ENCODE data around the gene ADSS1. TPM values are rescaled to one million over a fixed set of nuclear protein-coding genes. Genes with fewer than 3 reads are reported as not detected.

The ADSS1 gene
- 1.4 and 2.3 TPM in 2 replicates for total RNA-seq

GRCh38 chr14:104723651-104724406 is at the start of gene ADSS1:
TSS of gene ADSS1 (plus strand) at chr14:104724229. CDS start at chr14:104724271, 42 bp downstream.

GRCh38 chr14:104689109-104689880 is 34.7 kb upstream of the ADSS1 start, which contains the start of gene INF2:
TSS of gene INF2 (plus strand) at chr14:104689618. CDS start at chr14:104701366, 11,748 bp downstream.

GRCh38 chr14:104752735-104753527 is 28.9 kb downstream of the ADSS1 start, which contains the start of gene SIVA1:
TSS of gene SIVA1 (plus strand) at chr14:104753147. CDS start at chr14:104753202, 55 bp downstream.

GRCh38 chr14:104794993-104795780 is 71.2 kb downstream of the ADSS1 start, which contains the start of gene AKT1:
TSS of gene AKT1 (minus strand) at chr14:104795748. CDS start at chr14:104792643, 3,105 bp downstream.

Small RNAs within 50 kb of the gene (small RNA-seq; reads per million reads assigned to genes)
- not detected for gene MIR4710

Other genes starting within 250 kb of the ADSS1 start
- not detected in 2 replicates for gene C14orf180, start 144.5 kb upstream of the ADSS1 start, total RNA-seq
- 0.65 TPM in 1 of 2 replicates, not detected in the other for gene TMEM179, start 119.5 kb upstream of the ADSS1 start, total RNA-seq
- 78.1 and 80.2 TPM in 2 replicates for gene INF2, start 34.6 kb upstream of the ADSS1 start, total RNA-seq
- gene SIVA1, start 28.9 kb downstream of the ADSS1 start, total RNA-seq: 106 and 117 TPM in 2 replicates
- gene AKT1, start 71.5 kb downstream of the ADSS1 start, total RNA-seq: 219 and 221 TPM in 2 replicates
- gene ZBTB42, start 76.9 kb downstream of the ADSS1 start, total RNA-seq: 6.5 and 6.7 TPM in 2 replicates
- 26.4 and 27.1 TPM in 2 replicates for gene CEP170B, start 141.0 kb downstream of the ADSS1 start, total RNA-seq
- under 0.01 TPM in 2 replicates for gene PLD4, start 200.7 kb downstream of the ADSS1 start, total RNA-seq